Ovary (tissue), 9 donors: ENCODE results near the gene COL4A5. TPM values are rescaled to one million over a fixed set of nuclear protein-coding genes. Genes with fewer than 3 reads are reported as not detected.

Experiments used
- DNase-seq, 5 donors: peaks; one replicate each; pipeline ENCODE4 v3.0.0-alpha.2; 2019 to 2020
- H3K27ac ChIP-seq, 2 donors: fragments of 200-600 bp; one replicate each; pipeline versions ENCODE4 v1.5.1 to v1.8.0; 2019 to 2022
- H3K27me3 ChIP-seq: fragments of 200-600 bp; one replicate; pipeline ENCODE4 v1.8.0; 2022
- H3K36me3 ChIP-seq: fragments of 200-600 bp; sonication (generic); one replicate; pipeline ENCODE4 v1.5.1; 2019
- H3K4me1 ChIP-seq: one replicate; pipeline ENCODE4 v1.8.1; 2013; ENCODE audit warnings: mild to moderate bottlenecking, moderate library complexity; ENCODE audit not compliant: insufficient read depth
- H3K4me3 ChIP-seq: fragments of 200-600 bp; sonication (generic); one replicate; pipeline ENCODE4 v1.5.1; 2017
- H3K9me3 ChIP-seq, 2 donors: fragments of 200-600 bp in 1 of 2; sonication (generic) in 1 of 2; one replicate each; pipeline versions ENCODE4 v1.5.1 to v1.8.1; 2013 to 2019; ENCODE audit warnings: mild to moderate bottlenecking in 1 of 2, moderate library complexity in 1 of 2
- CTCF ChIP-seq, 3 donors: fragments of 450-650 bp in 2 of 3; fragments of 200-600 bp in 1 of 3; IDR thresholded peaks; one replicate each; pipeline versions ENCODE4 v1.5.1 to v1.8.0; 2016 to 2022; ENCODE audit warnings: antibody characterized with exemption in 3 of 3, mild to moderate bottlenecking in 1 of 3
- EP300 ChIP-seq: sonication (generic); formaldehyde crosslinking; IDR thresholded peaks from one replicate; pipeline ENCODE4 v1.6.1; 2017; ENCODE audit warnings: antibody characterized with exemption
- POLR2A ChIP-seq: fragments of 450-650 bp; IDR thresholded peaks from one replicate; pipeline ENCODE4 v1.6.1; 2017; ENCODE audit warnings: antibody characterized with exemption, mild to moderate bottlenecking, moderate library complexity
- WGBS, 3 donors: extraction: QIAGEN DNeasy Blood & Tissue Kit in 1 of 3; methylation state at CpG; one replicate each; pipeline versions ENCODE4 v1.1.5 to v1.1.7; 2013 to 2017; 5-methylcytosine and 5-hydroxymethylcytosine counted together
- intact Hi-C, 4 donors: fragments of 100-400 bp; cut with DNase I; formaldehyde crosslinking; loops; one replicate each; pipeline versions ENCODE4 v1.11.0 to v1.15.1; 2022 to 2023
- polyA plus RNA-seq, 2 donors: library from polyadenylated mRNA; stranded (reverse); fragments of 200-250 nt in 1 of 2; fragments of 350-450 nt in 1 of 2; fragmentation: Illumina TruSeq in 1 of 2; extraction: RNeasy Lipid Tissue Mini Kit (QIAGEN cat#74804) in 1 of 2; gene quantifications; one replicate each; pipeline ENCODE4 v1.2.3, GENCODE V29; 2013 to 2014
- total RNA-seq, 7 donors: library from RNA; depleted of rRNA in 2 of 7; stranded (reverse); fragments of >200 nt in 2 of 7; fragmentation: NEBNext Ultra II Directional in 3 of 7; extraction: Animal tissue kit (Norgen Biotek cat#: 25700) in 3 of 7; gene quantifications; one replicate each; pipeline versions ENCODE4 v1.1.0 to v1.2.4, GENCODE V29; 2016 to 2023
- donor health status: DM: no; HTN: no; CAD: no; lungs with moderate emphysema.
- donor health status: DM: no; HTN: no; CAD: no.
- donor health status: Bipolar disorder and iron deficiency.
- donor health status: DM: yes; HTN: yes; CAD: no.
- donor health status: DM: no; HTN: no; CAD: no.
- donor health status: DM: yes; HTN: yes; CAD: no.

COL4A5 gene
- total and polyA plus RNA-seq, 9 donors, result 10.2 to 75.9 (median 45.3) TPM

- no peaks in the 10 kb centered on the region for H3K4me1 ChIP-seq
- no peaks in the 10 kb centered on the region for H3K27me3 ChIP-seq
- 87 to 98% (median 91%) methylated on average over 1 of the region's 1 CpG for WGBS, 3 donors
- no peak overlapping the region for H3K4me3 ChIP-seq
- DNase-seq, result no peak
- H3K27ac ChIP-seq, result no peak overlapping the region
- H3K9me3 ChIP-seq, result no peaks in the 10 kb centered on the region
- TF ChIP-seq POLR2A, result no peak
- TF ChIP-seq EP300, result no peak
- no peak for TF ChIP-seq CTCF (IDR thresholded peaks at IDR 0.05)
- intact Hi-C loops, result no loop called here
- no peaks in the 10 kb centered on the region for H3K36me3 ChIP-seq
These were observed 226.5 kb downstream of the COL4A5 start for GRCh38 chrX:108666101-108666500.

- no peak for DNase-seq
- H3K4me1 ChIP-seq, result no peaks in the 10 kb centered on the region
- H3K36me3 ChIP-seq, result no peaks in the 10 kb centered on the region
- H3K27ac ChIP-seq, result no peak overlapping the region
- H3K9me3 ChIP-seq, result no peaks in the 10 kb centered on the region
- no peak for TF ChIP-seq EP300
- TF ChIP-seq POLR2A, result no peak
- TF ChIP-seq CTCF (IDR thresholded peaks at IDR 0.05), result no peak
- no peak overlapping the region for H3K4me3 ChIP-seq
- WGBS, 3 donors, result 66 to 73% (median 68%) methylated on average over 2 of the region's 2 CpGs
- no peaks in the 10 kb centered on the region for H3K27me3 ChIP-seq
- intact Hi-C loops, result no loop called here
These were observed 231.9 kb downstream of the COL4A5 start for GRCh38 chrX:108671526-108671925.

GRCh38 chrX:108696690-108697089 lies 257.1 kb downstream of the COL4A5 start:
- Histone ChIP-seq H3K9me3 (no peaks in the 10 kb centered on the region), H3K27ac (no peak overlapping the region), H3K36me3 (no peaks in the 10 kb centered on the region), H3K27me3 (no peaks in the 10 kb centered on the region), H3K4me1 (no peaks in the 10 kb centered on the region), H3K4me3 (no peak overlapping the region)
- 59 to 75% (median 67%) methylated on average over 3 of the region's 3 CpGs for WGBS, 3 donors
- DNase-seq, result no peak
- no peak for TF ChIP-seq POLR2A
- no peak for TF ChIP-seq EP300
- no peak for TF ChIP-seq CTCF (IDR thresholded peaks at IDR 0.05)
- intact Hi-C loops, result no loop called here

- DNase-seq, result no peak
- intact Hi-C loops, result no loop called here
These were observed 259.7 kb downstream of the COL4A5 start for GRCh38 chrX:108699368-108699767.

More at GRCh38 chrX:108699368-108699767, 259.7 kb downstream of the COL4A5 start:
- H3K27me3 ChIP-seq, result no peaks in the 10 kb centered on the region
- H3K4me3 ChIP-seq, result no peak overlapping the region
- H3K36me3 ChIP-seq, result no peaks in the 10 kb centered on the region
- no peaks in the 10 kb centered on the region for H3K4me1 ChIP-seq
- WGBS, 3 donors, result 18 to 28% (median 22%) methylated on average over 1 of the region's 1 CpG
- TF ChIP-seq CTCF (IDR thresholded peaks at IDR 0.05), result peak in 1 of 3 donors; percentile 11
- no peak for TF ChIP-seq EP300
- no peaks in the 10 kb centered on the region for H3K9me3 ChIP-seq
- no peak overlapping the region for H3K27ac ChIP-seq
